Right cardiac atrium (tissue), 5 donors: ENCODE data around the gene COL6A3. TPM values are rescaled to one million over a fixed set of nuclear protein-coding genes. Genes with fewer than 3 reads are reported as not detected.

Source experiments
- ATAC-seq, 2 donors: fragments of 200-7000 bp; cut with Tn5 transposase; one replicate each; pipeline versions ENCODE4 v1.8.0 to v1.9.1; 2020; ENCODE audit warnings: moderate library complexity in 2 of 2, mild to moderate bottlenecking in 1 of 2
- DNase-seq, 3 donors: peaks; one replicate each; pipeline ENCODE4 v3.0.0-alpha.2; 2020
- H3K27ac ChIP-seq: one replicate; pipeline ENCODE4 v1.5.1; 2013; ENCODE audit warnings: mild to moderate bottlenecking, low read length, control low read depth, moderate library complexity
- H3K27me3 ChIP-seq: one replicate; pipeline ENCODE4 v1.6.1; 2013; ENCODE audit not compliant: control insufficient read depth, insufficient read depth
- H3K4me1 ChIP-seq: one replicate; pipeline ENCODE4 v1.6.1; 2013; ENCODE audit warnings: low read length; ENCODE audit not compliant: control insufficient read depth, insufficient read depth
- H3K4me3 ChIP-seq: one replicate; pipeline ENCODE4 v1.5.1; 2013; ENCODE audit warnings: low read length, control low read depth
- H3K9me3 ChIP-seq: one replicate; pipeline ENCODE4 v1.6.1; 2013; ENCODE audit warnings: low read length; ENCODE audit not compliant: control insufficient read depth
- WGBS: extraction: QIAGEN DNeasy Blood & Tissue Kit; methylation state at CpG from one replicate; pipeline ENCODE4 v1.1.7; 2013; 5-methylcytosine and 5-hydroxymethylcytosine counted together
- intact Hi-C, 4 donors: fragments of 100-400 bp; cut with DNase I; formaldehyde crosslinking; loops; one replicate each; pipeline versions ENCODE4 v1.11.0 to v1.14.0; 2022 to 2023
- polyA plus RNA-seq: library from polyadenylated mRNA; stranded (reverse); fragments of 200-250 nt; gene quantifications from one replicate; pipeline ENCODE4 v1.2.3, GENCODE V29; 2013
- total RNA-seq, 4 donors: library from RNA; stranded (reverse); fragmentation: NEBNext Ultra II Directional; extraction: Animal tissue kit (Norgen Biotek cat#: 25700); gene quantifications; one replicate each; pipeline ENCODE4 v1.2.1, GENCODE V29; 2021
- donor health status: healthy with polysubstance abuse.
- donor health status: DM: no; HTN: yes; CAD: no.
- donor health status: DM: no; HTN: no; CAD: no.
- donor health status: DM: no; HTN: yes; CAD: no; lungs with severe emphysema.
- donor health status: DM: yes; HTN: yes; CAD: no.

COL6A3 gene
- total and polyA plus RNA-seq, 5 donors: 33.2 to 191 (median 113) TPM

DNA sequence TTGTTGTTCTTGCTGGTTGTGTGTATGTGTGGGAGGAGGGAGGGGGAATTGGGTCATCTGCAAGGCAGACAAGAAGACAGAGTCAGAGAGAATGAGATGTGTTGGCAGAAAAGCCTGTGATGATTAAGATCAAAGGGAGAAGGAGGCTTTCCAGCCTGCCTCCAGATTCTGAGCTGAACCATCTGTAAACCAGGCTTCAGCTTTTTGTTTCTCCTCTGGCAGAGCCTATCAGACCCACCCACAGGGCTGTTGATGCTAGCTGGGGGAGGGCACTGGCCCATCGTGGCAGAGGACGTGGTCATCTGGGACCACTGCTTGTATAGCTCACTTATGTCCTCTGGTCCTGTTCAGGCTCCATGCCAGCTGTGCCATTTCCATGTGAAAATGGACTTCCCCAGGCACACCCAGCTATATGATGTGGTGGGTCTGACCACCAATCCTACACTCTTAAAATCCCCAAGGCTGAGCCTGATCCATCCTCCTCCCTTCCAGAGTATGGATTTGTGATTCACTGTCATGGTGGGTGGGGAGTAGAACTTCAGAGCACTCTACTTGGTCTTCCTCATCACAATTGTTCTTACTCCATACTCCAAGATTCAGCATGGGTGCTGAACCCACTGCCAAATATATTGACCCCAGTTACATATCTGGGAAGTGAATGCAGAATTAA, 27.8 kb upstream of the COL6A3 start:
- DNase-seq (no peak), ATAC-seq (peak in 1 of 2 donors; percentile 18)
- no peaks in the 10 kb centered on the region for H3K9me3 ChIP-seq
- 41% methylated on average over 2 of the region's 2 CpGs for WGBS
- H3K4me3 ChIP-seq: no peak overlapping the region
- no peak overlapping the region for H3K27ac ChIP-seq
- H3K4me1 ChIP-seq: peaks cover 4% of the 10 kb centered on the region
- no peaks in the 10 kb centered on the region for H3K27me3 ChIP-seq
- intact Hi-C loops: no loop called here

DNA sequence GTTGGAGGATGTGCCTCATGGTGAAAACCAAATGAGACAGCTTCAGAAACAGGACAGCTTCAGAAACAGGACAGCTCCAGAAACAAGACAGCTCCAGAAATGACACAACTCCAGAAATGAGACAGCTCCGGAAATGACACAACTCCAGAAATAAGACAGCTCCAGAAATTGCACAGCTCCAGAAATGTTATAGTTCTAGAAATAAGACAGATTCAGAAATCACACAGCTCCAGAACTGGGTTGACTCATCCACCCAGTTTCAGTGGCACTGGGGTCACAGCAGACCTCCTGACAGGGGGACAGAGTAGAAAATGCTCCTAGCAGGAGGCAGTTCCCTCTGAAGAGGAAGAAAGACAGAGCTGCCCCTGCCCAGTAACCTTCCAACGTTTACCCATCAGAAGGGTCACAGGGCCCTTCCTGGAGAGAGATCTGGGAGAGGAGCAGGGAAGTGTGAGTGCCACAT, 26.9 kb upstream of the COL6A3 start:
- WGBS: 44% methylated on average over 2 of the region's 2 CpGs
- Histone ChIP-seq H3K27me3 (no peaks in the 10 kb centered on the region), H3K4me1 (peaks cover 8% of the 10 kb centered on the region), H3K27ac (no peak overlapping the region), H3K4me3 (no peak overlapping the region), H3K9me3 (no peaks in the 10 kb centered on the region)
- intact Hi-C loops: no loop called here
- no peak for ATAC-seq
- DNase-seq: no peak

DNA sequence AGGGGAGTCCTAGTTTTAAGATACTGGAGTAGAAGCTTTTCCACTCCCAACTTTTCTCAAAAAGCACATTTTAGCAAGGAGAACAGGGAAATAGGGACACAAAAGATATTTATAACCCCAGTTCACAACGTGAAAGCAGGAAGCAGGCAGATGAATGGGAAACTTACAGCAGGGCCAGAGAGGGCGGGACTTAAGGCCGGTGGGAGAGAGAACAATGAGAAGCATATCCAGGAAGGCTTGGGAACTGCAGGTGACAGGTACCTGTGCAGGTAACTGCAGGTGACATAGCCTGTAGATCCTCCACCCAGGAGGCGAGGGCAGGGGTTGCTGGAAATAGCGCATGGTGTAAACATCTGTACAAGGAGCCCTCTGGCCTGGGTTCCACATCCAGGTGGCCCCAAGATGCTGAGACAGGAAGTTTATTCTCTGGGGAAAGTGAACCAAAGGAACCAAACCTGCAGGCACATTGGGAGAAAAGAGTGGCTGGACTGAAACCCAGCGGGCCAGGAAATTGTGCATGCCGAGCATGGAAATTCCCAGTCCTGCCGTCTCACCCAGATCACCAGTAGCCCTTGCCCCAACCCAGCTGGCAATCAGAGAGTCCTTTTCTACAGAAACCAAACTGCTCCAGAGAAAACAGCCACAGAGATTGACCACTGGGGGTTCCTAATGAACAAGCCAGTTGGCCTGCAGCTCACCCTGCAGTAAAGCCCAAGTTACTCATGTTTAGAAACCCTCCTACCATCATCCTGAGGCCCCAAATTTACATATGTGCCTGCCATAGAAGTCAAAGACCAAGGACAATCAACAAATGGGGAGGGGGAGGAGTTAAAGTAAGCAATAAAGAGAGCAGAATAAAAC, 24.3 kb upstream of the COL6A3 start:
- peaks cover 8% of the 10 kb centered on the region for H3K4me1 ChIP-seq
- H3K9me3 ChIP-seq: no peaks in the 10 kb centered on the region
- no peak for ATAC-seq
- H3K27ac ChIP-seq: no peak overlapping the region
- DNase-seq: no peak
- H3K4me3 ChIP-seq: no peak overlapping the region
- intact Hi-C loops: no loop called here
- no peaks in the 10 kb centered on the region for H3K27me3 ChIP-seq
- 47% methylated on average over 8 of the region's 8 CpGs for WGBS

DNA sequence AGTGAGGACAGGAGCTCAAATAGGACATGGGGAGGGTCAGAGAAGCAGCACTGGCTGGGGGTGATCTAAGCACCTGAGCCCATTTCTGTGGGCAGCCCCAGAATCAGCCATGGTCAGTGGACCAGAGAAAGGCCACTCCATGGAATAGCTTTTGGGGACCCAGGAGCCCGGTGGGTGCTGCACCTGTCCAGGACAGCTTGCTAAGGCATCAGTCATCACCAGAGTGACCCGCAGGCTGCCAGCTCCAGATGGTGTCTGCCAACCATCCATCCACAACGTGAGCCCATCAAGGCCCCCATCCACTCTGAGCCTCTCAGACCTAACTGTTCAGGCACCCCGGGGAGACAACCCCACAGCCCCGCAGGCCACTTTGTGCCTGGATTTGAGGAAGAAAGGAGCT, 23.6 kb upstream of the COL6A3 start:
- H3K27me3 ChIP-seq: no peaks in the 10 kb centered on the region
- 79% methylated on average over 5 of the region's 5 CpGs for WGBS
- ATAC-seq (no peak), DNase-seq (no peak)
- intact Hi-C loops: no loop called here
- no peaks in the 10 kb centered on the region for H3K9me3 ChIP-seq
- H3K27ac ChIP-seq: no peak overlapping the region
- H3K4me1 ChIP-seq: peaks cover 10% of the 10 kb centered on the region
- no peak overlapping the region for H3K4me3 ChIP-seq

DNA sequence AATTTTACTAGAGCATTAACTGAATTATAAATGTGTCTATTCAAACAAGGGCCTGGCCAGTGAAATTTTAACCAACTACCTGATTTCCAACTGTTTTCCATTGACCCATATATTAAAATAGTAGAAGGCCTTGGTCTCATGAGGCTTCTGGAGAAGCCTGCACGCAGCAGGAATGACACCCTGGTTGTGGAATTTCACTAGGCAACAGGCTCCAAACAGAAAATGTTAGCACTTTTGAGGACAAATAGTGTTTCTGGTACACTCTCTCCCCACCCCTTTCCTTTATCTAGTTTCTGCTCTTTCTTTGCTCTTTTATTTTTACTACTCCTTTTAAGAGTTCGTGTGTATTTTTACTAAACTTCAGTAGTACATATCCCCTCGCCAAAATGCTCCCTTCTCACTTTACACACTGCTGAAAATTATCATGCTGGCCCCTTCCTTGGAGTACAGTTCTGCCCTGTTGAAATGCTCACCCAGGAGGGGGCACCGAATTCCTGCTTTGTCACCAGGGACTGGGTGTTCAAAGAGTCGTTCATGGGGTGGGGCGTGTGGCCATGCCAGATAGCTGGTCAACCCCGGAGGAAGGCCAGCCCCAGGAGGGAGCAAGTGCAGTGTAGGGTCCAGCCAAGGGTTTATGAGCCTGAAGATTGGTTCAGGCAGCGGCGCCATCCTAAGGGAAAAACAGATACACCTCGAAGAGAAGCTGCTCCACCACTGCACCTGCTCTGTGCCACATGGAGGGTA, 22.1 kb upstream of the COL6A3 start:
- ATAC-seq (peak; percentile 55 to 78), DNase-seq (peak; percentile 58 to 82 (median 75))
- Histone ChIP-seq H3K27ac (peak overlapping the region; percentile 75), H3K4me1 (peaks cover 10% of the 10 kb centered on the region), H3K9me3 (no peaks in the 10 kb centered on the region), H3K27me3 (no peaks in the 10 kb centered on the region), H3K4me3 (no peak overlapping the region)
- WGBS: 57% methylated on average over 10 of the region's 10 CpGs
- intact Hi-C loops: no loop called here

DNA sequence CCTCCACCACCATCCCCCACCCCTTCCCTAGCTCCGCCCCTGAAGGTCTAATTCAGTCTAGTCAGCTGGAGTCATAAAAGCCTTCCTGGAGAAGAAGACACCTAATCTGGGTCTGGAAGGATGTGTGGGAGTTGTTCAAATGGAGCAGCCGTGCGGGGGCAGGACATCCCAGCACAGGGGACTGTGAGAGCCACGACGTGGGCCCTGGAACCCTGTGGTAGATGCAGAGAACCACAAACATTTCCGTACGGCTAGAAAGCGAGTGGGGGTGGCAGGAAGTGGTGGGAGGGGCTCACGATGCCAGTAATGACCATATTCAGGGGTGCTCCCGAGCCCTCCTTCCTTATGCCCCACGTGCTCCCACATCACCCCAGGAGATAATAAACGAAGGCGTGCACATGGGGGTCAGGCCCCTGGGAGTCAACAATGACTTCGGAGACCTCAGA, 20.9 kb upstream of the COL6A3 start:
- Histone ChIP-seq H3K27me3 (no peaks in the 10 kb centered on the region), H3K9me3 (no peaks in the 10 kb centered on the region), H3K4me1 (peaks cover 10% of the 10 kb centered on the region), H3K4me3 (no peak overlapping the region), H3K27ac (peak overlapping the region; percentile 39)
- intact Hi-C loops: no loop called here
- DNase-seq (peak in 1 of 3 donors; percentile 71), ATAC-seq (peak in 1 of 2 donors; percentile 9)
- WGBS: 38% methylated on average over 14 of the region's 14 CpGs

DNA sequence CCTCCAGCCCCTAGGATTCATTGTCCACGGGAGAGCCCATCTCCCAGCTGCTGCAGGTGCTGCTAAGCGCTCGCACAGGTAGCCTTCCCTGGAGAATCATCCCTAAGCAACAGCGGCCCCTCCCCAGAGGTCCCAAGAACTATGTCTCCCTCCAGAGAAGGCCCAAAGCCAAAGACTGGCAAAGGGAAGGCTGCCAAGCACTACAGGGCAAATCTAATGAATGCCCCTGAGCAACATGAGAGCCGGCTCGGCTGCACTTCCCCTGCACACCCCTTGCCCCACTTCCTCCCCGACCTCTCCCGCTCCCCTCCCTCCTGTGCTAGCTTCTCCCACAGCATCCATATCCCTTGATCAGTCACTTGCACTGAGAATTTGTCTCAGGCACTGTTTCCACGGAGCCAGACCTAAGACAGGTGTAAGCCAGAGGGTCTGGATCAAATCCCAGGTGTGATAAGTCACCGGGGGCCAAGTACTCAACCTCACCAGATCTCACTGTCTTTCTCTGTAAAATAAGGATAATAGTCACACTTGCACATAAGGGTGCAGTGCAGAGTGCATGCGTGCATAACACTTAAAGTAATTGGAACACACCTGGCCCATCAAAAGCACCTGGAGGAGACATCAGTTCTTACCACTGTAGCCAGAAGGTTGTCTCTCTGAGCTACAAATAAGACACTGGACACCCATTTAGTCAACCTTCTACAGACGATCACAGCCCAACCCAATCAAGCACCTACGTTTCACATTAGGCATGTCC, 20.1 kb upstream of the COL6A3 start:
- Histone ChIP-seq H3K27me3 (no peaks in the 10 kb centered on the region), H3K27ac (no peak overlapping the region), H3K4me1 (peaks cover 10% of the 10 kb centered on the region), H3K9me3 (no peaks in the 10 kb centered on the region), H3K4me3 (no peak overlapping the region)
- intact Hi-C loops: no loop called here
- DNase-seq (no peak), ATAC-seq (no peak)
- 70% methylated on average over 13 of the region's 13 CpGs for WGBS

DNA sequence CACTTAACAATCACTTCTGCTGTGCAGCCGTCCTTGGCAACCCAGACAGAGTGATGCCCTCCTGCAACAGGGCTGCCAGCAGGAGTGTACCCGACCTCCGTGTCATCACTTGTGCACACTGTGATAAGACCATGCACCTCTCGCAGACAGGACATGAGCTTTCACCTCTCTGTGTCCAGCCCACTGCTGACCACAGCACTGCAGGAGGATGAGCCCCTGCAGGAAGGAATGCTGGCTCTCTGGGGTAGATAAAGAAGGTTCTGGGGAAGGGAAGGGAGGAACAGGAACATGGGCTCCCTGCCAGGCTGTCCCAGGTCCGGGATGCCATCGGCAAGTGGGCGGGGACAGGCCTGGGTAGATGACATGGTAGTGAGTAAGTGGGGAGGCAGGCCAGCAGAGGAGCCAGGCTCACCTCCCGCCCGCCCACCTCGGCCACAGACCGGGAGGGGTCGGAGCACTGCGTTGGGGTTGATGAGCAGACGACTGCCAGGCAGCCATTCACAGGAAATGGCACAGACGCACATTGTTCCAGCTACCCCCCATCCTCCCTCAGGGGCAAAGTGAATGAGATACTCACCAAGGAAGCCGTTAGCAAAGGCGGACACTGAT, 18.6 kb upstream of the COL6A3 start:
- intact Hi-C loops: no loop called here
- WGBS: 39% methylated on average over 17 of the region's 17 CpGs
- peaks cover 6% of the 10 kb centered on the region for H3K4me1 ChIP-seq

DNA sequence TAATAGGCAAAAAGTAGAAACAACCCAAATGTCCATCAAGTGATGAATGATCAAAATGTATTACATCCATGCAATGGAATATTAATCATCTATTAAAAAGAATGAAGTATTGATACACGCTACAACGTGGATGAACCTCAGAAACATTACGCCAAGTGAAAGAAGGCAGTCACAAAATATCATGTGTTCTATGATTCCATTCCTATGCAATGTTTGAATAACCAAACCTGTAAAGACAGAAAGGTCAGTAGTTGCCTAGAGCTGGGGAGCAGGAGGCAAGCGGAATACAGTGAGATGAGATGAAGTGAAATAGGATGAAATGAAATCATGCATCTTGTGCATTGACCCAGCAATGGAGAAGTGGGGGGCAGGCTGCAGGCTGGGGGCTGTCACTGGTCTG, 17.9 kb upstream of the COL6A3 start:
- no peaks in the 10 kb centered on the region for H3K9me3 ChIP-seq
- WGBS: 95% methylated on average over 4 of the region's 4 CpGs
- peak overlapping the region; percentile 53 for H3K27ac ChIP-seq
- DNase-seq (no peak), ATAC-seq (no peak)
- no peaks in the 10 kb centered on the region for H3K27me3 ChIP-seq
- H3K4me3 ChIP-seq: no peak overlapping the region
- H3K4me1 ChIP-seq: peaks cover 6% of the 10 kb centered on the region
- intact Hi-C loops: no loop called here

More for the DNA sequence above, 18.6 kb upstream of the COL6A3 start:
- H3K9me3 ChIP-seq: no peaks in the 10 kb centered on the region
- H3K27me3 ChIP-seq: no peaks in the 10 kb centered on the region
- DNase-seq (peak; percentile 52 to 84 (median 74)), ATAC-seq (peak; percentile 66 to 81)
- peak overlapping the region; percentile 28 for H3K27ac ChIP-seq
- no peak overlapping the region for H3K4me3 ChIP-seq

DNA sequence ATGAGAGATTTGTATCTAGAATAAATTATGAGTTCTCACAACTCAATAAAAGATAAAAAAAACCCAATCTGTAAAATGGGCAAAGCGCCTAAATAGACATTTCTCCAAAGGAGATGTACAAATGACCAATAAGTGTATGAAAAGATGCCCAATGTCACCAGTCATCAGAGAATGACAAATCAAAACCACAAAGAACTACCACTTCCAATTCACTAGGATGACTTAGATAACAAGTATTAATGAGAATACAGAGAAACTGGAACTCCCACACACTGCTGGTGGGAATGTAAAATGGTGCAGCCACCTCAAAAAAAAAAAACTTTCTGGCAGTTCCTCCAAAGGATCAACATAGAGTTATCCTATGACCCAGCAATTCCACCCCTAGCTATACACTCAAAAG, 17.4 kb upstream of the COL6A3 start:
- intact Hi-C loops: no loop called here
- Histone ChIP-seq H3K27ac (no peak overlapping the region), H3K9me3 (no peaks in the 10 kb centered on the region), H3K4me1 (peaks cover 5% of the 10 kb centered on the region), H3K4me3 (no peak overlapping the region), H3K27me3 (no peaks in the 10 kb centered on the region)
- DNase-seq: no peak
- no peak for ATAC-seq
- 95% methylated on average over 1 of the region's 1 CpG for WGBS
